ENCODE measurements around the gene PDLIM1. TPM values are rescaled to one million over a fixed set of nuclear protein-coding genes. Genes with fewer than 3 reads are reported as not detected.

The PDLIM1 gene
- total RNA-seq, 1 experiment from 2014 or later: 115 TPM

- no peak overlapping the region for H2BK120ac ChIP-seq (ENCODE audit: low read depth, low read length, poor library complexity, severe bottlenecking)
- H3K27ac Mint-ChIP-seq: no peak overlapping the region
These were observed 15.0 kb upstream of the PDLIM1 start for GRCh38 chr10:95305606-95306317.

More at GRCh38 chr10:95305606-95306317, 15.0 kb upstream of the PDLIM1 start:
- H4K8ac ChIP-seq (replicated peaks; ENCODE audit: insufficient read length, low read depth, low read length): no peak overlapping the region
- no peak overlapping the region for H4K5ac ChIP-seq (ENCODE audit: insufficient read length, low read depth, low read length)
- no peaks in the 10 kb centered on the region for H3K9me3 Mint-ChIP-seq
- no peaks in the 10 kb centered on the region for H3K27me3 ChIP-seq (ENCODE audit: insufficient read depth, low read length)
- no peaks in the 10 kb centered on the region for H3K23me2 ChIP-seq (ENCODE audit: insufficient read length, low read depth, low read length, poor library complexity, severe bottlenecking)
- peaks cover 31% of the 10 kb centered on the region for H3K27me3 Mint-ChIP-seq (ENCODE audit: low read depth)
- H2BK15ac ChIP-seq (ENCODE audit: low read depth, low read length): no peak overlapping the region
- peaks cover 12% of the 10 kb centered on the region for H3K4me1 ChIP-seq (ENCODE audit: insufficient read depth, low read length)
- no peak overlapping the region for H2AFZ ChIP-seq (ENCODE audit: low read length)
- no peak overlapping the region for H3K18ac ChIP-seq (ENCODE audit: insufficient read length, low read depth, low read length)
- DNase-seq: no peak
- no peak overlapping the region for H3K4ac ChIP-seq (ENCODE audit: low read depth, low read length)
- H3K23ac ChIP-seq (ENCODE audit: insufficient read length, low read depth, low read length): no peak overlapping the region
- no peaks in the 10 kb centered on the region for H3K79me1 ChIP-seq (ENCODE audit: insufficient read depth, low read depth, low read length, poor library complexity, severe bottlenecking)
- H2BK5ac ChIP-seq (ENCODE audit: insufficient read length, low read length): no peak overlapping the region
- no peak overlapping the region for H4K91ac ChIP-seq (ENCODE audit: insufficient read length, low read depth, low read length)
- no peak for TF ChIP-seq CTCF (conservative IDR thresholded peaks at IDR 0.05)
- H3K14ac ChIP-seq (ENCODE audit: insufficient read depth, low read length): no peak overlapping the region
- no peak overlapping the region for H2BK12ac ChIP-seq (ENCODE audit: insufficient read length, low read depth, low read length)
- no peak overlapping the region for H3K27ac ChIP-seq (ENCODE audit: insufficient read length, low read depth, low read length)
- no CpG with 5 or more reads among the region's 10 CpGs for WGBS (ENCODE audit: extremely low coverage, insufficient read length, low lambda C conversion rate)
- H2BK20ac ChIP-seq (ENCODE audit: low read depth, low read length, poor library complexity, severe bottlenecking): no peak overlapping the region
- no peak overlapping the region for H3K4me2 ChIP-seq (ENCODE audit: insufficient read depth, insufficient read length, low read length)
- no peaks in the 10 kb centered on the region for H3K9me3 ChIP-seq (ENCODE audit: control insufficient read depth, low read depth, low read length)
- H4K20me1 ChIP-seq (ENCODE audit: control insufficient read depth, insufficient read depth, insufficient read length): no peaks in the 10 kb centered on the region
- H3K4me1 Mint-ChIP-seq: peaks cover 24 to 26% of the 10 kb centered on the region in 2 experiments
- H3K79me2 ChIP-seq (ENCODE audit: insufficient read depth, low read length): no peaks in the 10 kb centered on the region
- H3K9ac ChIP-seq (ENCODE audit: extremely low read depth, insufficient read length, low read length): no peak overlapping the region
- H3K36me3 Mint-ChIP-seq (ENCODE audit: insufficient read depth in 1 of 3, low read depth in 3 of 3): no peaks in the 10 kb centered on the region
- H3T11ph ChIP-seq (ENCODE audit: low read length): no peak overlapping the region
- H3K4me3 Mint-ChIP-seq: no peak overlapping the region
- H3K56ac ChIP-seq (ENCODE audit: insufficient read length, low read depth, low read length): no peak overlapping the region
- H2AK5ac ChIP-seq (ENCODE audit: insufficient read length, low read length): no peak overlapping the region
